Mesothelial cell of epicardium (in vitro differentiated cells): ENCODE measurements around the gene PCBP4. TPM values are rescaled to one million over a fixed set of nuclear protein-coding genes. Genes with fewer than 3 reads are reported as not detected.

ENCODE experiments used
- DNase-seq, 2 experiments: peaks; one replicate each; pipeline ENCODE4 v3.0.0; 2021; ENCODE audit warnings: low spot score in 2 of 2; ENCODE audit not compliant: unreplicated experiment in 2 of 2
- H3K27ac Mint-ChIP-seq: 2 replicates; pipeline ENCODE4 v1.8.0; 2021; ENCODE audit warnings: mixed read lengths
- H3K27me3 Mint-ChIP-seq: 2 replicates; pipeline ENCODE4 v1.8.0; 2021; ENCODE audit warnings: low read depth, mixed read lengths
- H3K36me3 Mint-ChIP-seq: 2 replicates; pipeline ENCODE4 v1.8.0; 2021; ENCODE audit warnings: mixed read lengths
- H3K4me1 Mint-ChIP-seq: 2 replicates; pipeline ENCODE4 v1.8.0; 2021; ENCODE audit warnings: mixed read lengths
- H3K4me3 Mint-ChIP-seq: 2 replicates; pipeline ENCODE4 v1.8.0; 2021; ENCODE audit warnings: mild to moderate bottlenecking, moderate library complexity, mixed read lengths
- H3K9me3 Mint-ChIP-seq: 2 replicates; pipeline ENCODE4 v1.8.0; 2021; ENCODE audit warnings: mixed read lengths
- total RNA-seq: library from RNA; stranded (reverse); gene quantifications from 3 replicates; pipeline ENCODE4 v1.2.1, GENCODE V29; 2021
- TF ChIP-seq, protein P1 (sequence below): fragments of 200-600 bp; sonication (generic); IDR thresholded peaks from one replicate; pipeline ENCODE4 v1.5.0; 2021; ENCODE audit warnings: antibody characterized with exemption; ENCODE audit not compliant: unreplicated experiment

Gene PCBP4
- total RNA-seq, 1 donor from 2014 or later = 62.0 TPM

DNA sequence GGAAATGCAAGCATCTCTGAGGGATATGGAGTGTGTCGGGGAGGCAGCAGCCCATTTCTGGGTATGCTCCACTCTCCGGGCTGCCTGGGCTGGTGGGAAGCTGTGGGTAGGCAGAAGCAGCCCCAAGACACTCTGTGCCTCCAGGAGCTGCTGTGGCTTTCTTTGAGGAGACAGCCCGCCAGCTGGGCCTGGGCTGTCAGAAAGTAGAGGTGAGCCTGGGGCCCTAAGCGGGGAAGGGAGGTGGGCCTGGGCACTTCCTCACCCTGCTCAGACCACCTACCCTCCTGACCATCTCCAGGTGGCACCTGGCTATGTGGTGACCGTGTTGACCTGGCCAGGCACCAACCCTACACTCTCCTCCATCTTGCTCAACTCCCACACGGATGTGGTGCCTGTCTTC lies 17.8 kb upstream of the PCBP4 start:
- H3K27me3 Mint-ChIP-seq = no peaks in the 10 kb centered on the region
- no peak for DNase-seq
- TF ChIP-seq, protein P1, sequence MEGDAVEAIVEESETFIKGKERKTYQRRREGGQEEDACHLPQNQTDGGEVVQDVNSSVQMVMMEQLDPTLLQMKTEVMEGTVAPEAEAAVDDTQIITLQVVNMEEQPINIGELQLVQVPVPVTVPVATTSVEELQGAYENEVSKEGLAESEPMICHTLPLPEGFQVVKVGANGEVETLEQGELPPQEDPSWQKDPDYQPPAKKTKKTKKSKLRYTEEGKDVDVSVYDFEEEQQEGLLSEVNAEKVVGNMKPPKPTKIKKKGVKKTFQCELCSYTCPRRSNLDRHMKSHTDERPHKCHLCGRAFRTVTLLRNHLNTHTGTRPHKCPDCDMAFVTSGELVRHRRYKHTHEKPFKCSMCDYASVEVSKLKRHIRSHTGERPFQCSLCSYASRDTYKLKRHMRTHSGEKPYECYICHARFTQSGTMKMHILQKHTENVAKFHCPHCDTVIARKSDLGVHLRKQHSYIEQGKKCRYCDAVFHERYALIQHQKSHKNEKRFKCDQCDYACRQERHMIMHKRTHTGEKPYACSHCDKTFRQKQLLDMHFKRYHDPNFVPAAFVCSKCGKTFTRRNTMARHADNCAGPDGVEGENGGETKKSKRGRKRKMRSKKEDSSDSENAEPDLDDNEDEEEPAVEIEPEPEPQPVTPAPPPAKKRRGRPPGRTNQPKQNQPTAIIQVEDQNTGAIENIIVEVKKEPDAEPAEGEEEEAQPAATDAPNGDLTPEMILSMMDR = no peak
- peaks cover 23% of the 10 kb centered on the region for H3K4me1 Mint-ChIP-seq
- H3K9me3 Mint-ChIP-seq = no peaks in the 10 kb centered on the region
- H3K27ac Mint-ChIP-seq = peak overlapping the region; percentile 99
- H3K4me3 Mint-ChIP-seq = peak overlapping the region; percentile 40
- peaks cover 3% of the 10 kb centered on the region for H3K36me3 Mint-ChIP-seq

DNA sequence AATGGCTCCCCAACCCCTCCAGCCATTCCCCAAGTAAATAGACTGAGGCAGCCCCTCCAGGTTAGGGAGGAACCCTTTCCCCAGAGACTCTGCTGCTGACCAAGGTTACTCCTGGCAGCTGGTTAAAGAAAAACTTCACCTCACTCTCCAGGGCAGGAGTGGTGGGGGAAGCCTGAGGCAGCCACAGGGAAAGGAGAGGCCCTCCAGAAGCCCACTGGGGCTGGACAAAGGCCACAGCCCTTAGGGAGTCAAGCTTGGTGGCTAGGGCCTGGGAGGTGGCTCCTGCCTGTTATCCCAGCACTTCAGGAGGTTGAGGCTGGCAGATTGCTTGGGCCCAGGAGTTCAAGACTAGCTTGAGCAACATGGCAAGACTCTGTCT lies 17.0 kb upstream of the PCBP4 start:
- DNase-seq = no peak
- H3K27ac Mint-ChIP-seq = peak overlapping the region; percentile 99
- peak overlapping the region; percentile 77 for H3K4me3 Mint-ChIP-seq
- peaks cover 23% of the 10 kb centered on the region for H3K4me1 Mint-ChIP-seq
- H3K36me3 Mint-ChIP-seq = peaks cover 3% of the 10 kb centered on the region
- no peaks in the 10 kb centered on the region for H3K9me3 Mint-ChIP-seq
- TF ChIP-seq, protein P1 = no peak
- H3K27me3 Mint-ChIP-seq = no peaks in the 10 kb centered on the region

DNA sequence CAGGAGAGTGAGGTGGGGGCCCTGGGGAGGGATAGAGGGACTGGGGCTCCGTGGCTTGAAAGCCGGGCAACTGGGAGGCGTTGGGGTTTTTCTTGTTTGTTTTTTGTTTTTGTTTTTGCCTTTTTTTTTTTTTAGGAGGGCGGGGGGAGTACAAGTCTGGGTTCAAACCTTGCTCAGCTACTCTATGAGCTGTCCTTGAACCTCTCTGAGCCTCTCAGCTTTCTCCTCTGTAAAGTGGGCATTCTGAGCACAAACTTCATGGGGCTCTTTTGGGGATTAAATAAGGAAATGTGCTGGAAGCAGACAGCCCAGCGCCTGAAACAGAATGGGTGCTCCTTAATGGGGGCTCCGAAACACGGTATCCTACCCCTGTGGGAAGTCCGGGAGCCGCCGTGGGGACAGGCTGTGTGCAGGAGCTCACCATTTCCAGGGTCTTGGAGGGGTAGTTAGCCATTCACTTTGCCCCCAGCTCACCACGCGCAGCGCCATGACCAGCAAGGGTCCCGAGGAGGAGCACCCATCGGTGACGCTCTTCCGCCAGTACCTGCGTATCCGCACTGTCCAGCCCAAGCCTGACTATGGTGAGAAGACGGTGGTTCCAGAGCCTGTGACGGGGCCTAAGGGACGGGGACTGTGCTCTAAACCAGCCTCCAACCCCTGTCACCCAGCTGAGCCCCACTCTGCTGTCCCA lies 16.5 kb upstream of the PCBP4 start:
- no peak for DNase-seq
- Mint-ChIP-seq H3K4me1 (peaks cover 23% of the 10 kb centered on the region), H3K36me3 (peaks cover 3% of the 10 kb centered on the region), H3K9me3 (no peaks in the 10 kb centered on the region), H3K27me3 (no peaks in the 10 kb centered on the region), H3K4me3 (peak overlapping the region; percentile 77), H3K27ac (peak overlapping the region; percentile 99)
- TF ChIP-seq, protein P1 = no peak

DNA sequence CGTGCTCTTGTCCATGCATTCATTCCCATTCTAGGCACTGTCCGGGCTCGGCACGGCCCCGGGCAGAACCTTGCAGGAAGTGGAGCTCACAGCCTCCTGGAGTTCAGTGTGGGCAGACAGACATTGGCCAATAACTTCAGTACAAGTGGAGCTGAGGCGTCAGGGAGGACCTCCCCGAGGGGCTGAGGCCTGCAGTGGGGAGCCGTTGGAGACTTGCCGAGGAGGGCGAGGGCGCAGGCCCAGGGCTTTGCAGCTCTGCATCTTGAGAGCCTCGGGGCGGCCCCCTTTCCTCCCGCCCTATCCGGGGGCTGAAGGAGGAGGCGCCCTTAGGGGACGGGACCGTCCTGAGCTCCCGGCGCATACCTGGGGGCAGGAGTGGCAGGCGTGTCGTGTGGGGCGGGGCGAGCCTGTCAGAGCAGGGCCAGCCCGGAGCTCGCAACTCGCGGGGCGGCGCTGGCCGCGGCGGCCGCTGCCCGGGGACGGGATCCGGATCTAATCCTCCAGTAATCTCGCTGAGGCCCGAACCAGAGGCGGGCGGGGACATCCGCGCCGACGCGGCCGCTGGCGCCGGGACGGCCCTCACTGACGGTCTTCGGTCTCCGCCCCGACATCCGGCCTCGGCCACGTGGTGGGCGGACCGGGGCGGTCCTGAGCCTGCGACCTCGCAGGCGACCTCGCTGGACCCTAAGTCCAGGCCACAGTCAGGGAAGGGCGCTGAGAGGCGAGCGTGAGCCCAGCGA lies 15.8 kb upstream of the PCBP4 start, which contains the start of gene ACY1:
TSS of gene ACY1 (plus strand) at position 698 of the 740 bp plus-strand sequence. CDS start 530 bp downstream, outside the sequence.
- H3K4me3 Mint-ChIP-seq = peak within 1 kb of the TSS; percentile 77
- H3K9me3 Mint-ChIP-seq = no peaks in the 10 kb centered on the region
- H3K36me3 Mint-ChIP-seq = peaks cover 3% of the 10 kb centered on the region
- peak within 1 kb of the TSS; percentile 99 for H3K27ac Mint-ChIP-seq
- TF ChIP-seq, protein P1 = no peak
- peak; percentile 71 to 85 for DNase-seq
- peaks cover 23% of the 10 kb centered on the region for H3K4me1 Mint-ChIP-seq
- no peaks in the 10 kb centered on the region for H3K27me3 Mint-ChIP-seq

DNA sequence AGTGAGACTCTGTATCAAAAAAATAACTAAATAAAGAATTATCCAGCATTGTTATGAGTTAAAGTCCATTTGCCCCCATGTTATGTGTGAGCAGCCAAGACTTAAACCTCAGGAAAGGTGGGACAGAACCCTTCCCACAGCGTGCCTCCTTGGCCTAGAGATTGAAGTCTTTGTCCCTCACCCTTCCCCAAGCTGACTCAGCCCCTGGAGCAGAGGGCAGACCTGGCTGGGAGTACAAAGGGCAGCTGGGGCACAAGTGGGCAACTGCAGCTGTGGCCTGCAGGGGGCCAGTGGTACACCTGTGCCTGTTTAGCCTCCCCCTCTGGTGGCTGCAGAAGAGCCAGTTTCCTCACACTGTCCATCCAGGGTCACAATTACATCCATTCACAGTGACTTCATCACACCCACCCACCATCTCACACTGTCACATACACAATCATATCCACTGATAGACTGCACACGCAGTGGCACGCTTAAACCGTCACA lies 15.1 kb upstream of the PCBP4 start:
- H3K36me3 Mint-ChIP-seq = peaks cover 3% of the 10 kb centered on the region
- TF ChIP-seq, protein P1 = peak; percentile 61
- peak overlapping the region; percentile 77 for H3K4me3 Mint-ChIP-seq
- no peaks in the 10 kb centered on the region for H3K27me3 Mint-ChIP-seq
- peaks cover 21% of the 10 kb centered on the region for H3K4me1 Mint-ChIP-seq
- H3K27ac Mint-ChIP-seq = peak overlapping the region; percentile 98
- no peaks in the 10 kb centered on the region for H3K9me3 Mint-ChIP-seq
- DNase-seq = no peak
